Measurements from ENCODE around the gene SPART. TPM values are rescaled to one million over a fixed set of nuclear protein-coding genes. Genes with fewer than 3 reads are reported as not detected.

The SPART gene
- total RNA-seq, 2 donors from 2014 or later = 49.1 to 53.9 TPM

DNA sequence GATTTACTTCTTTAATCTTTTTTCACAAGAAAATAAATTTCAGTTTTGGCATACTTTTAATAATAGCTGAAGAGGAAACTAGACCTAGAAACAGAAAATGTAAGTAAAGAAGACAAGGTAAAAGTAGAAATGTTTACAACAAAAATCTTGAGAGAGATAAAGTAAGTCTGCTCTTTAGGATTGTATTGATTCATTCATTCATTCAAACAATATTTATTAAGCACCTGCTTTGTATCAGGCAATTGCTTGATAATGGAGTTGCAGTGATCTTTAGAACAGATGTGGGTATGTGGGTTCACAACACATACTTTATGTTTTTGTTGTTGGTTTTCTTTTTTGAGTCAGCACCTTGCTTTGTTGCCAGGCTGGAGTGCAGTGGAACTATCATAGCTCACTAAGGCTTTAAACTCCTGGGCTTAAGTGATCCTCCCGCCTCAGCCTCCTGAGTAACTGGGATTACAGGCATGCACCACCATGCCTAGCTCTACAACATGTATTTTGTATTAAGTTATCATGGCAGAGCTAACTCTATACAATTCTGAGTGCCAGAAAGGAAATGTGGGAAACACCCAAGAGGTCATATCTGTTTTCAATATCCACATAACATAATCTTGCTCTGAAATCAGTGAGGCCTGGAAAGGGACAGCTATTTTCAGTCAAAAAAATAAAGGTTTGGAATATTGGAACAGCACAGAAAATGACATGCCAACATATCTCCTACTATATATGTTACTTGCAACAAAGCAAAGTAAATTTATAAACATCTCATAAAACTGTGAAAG lies 8.8 kb upstream of the SPART start:
- DNase-seq = no peak
- Histone ChIP-seq H3K4me1 (ENCODE audit: control insufficient read depth, insufficient read depth, low read length) (peaks cover 4% of the 10 kb centered on the region), H3K27me3 (ENCODE audit: control insufficient read depth, insufficient read depth, low read length, poor library complexity, severe bottlenecking) (no peaks in the 10 kb centered on the region), H3K36me3 (ENCODE audit: control insufficient read depth, insufficient read depth, low read length) (no peaks in the 10 kb centered on the region), H3K9me3 (ENCODE audit: control insufficient read depth, low read length) (no peaks in the 10 kb centered on the region), H3K9ac (ENCODE audit: extremely low read depth, low read length, poor library complexity, severe bottlenecking) (no peak overlapping the region), H3K4me3 (ENCODE audit: low read length) (peak overlapping the region; percentile 31), H3K27ac (ENCODE audit: low read depth, low read length) (no peak overlapping the region)
- Mint-ChIP-seq H3K4me1 (peaks cover 3% of the 10 kb centered on the region), H3K27ac (no peak overlapping the region), H3K36me3 (ENCODE audit: low read depth) (peaks cover 22% of the 10 kb centered on the region), H3K4me3 (no peak overlapping the region), H3K9me3 (peaks cover 20% of the 10 kb centered on the region), H3K27me3 (ENCODE audit: insufficient read depth) (no peaks in the 10 kb centered on the region)
- 100% methylated on average over 1 of the region's 1 CpG for WGBS, 2 experiments (ENCODE audit: insufficient coverage in 1 of 2, insufficient read length in 1 of 2)
- TF ChIP-seq, protein P1, sequence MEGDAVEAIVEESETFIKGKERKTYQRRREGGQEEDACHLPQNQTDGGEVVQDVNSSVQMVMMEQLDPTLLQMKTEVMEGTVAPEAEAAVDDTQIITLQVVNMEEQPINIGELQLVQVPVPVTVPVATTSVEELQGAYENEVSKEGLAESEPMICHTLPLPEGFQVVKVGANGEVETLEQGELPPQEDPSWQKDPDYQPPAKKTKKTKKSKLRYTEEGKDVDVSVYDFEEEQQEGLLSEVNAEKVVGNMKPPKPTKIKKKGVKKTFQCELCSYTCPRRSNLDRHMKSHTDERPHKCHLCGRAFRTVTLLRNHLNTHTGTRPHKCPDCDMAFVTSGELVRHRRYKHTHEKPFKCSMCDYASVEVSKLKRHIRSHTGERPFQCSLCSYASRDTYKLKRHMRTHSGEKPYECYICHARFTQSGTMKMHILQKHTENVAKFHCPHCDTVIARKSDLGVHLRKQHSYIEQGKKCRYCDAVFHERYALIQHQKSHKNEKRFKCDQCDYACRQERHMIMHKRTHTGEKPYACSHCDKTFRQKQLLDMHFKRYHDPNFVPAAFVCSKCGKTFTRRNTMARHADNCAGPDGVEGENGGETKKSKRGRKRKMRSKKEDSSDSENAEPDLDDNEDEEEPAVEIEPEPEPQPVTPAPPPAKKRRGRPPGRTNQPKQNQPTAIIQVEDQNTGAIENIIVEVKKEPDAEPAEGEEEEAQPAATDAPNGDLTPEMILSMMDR (conservative IDR thresholded peaks at IDR 0.05) = no peak

DNA sequence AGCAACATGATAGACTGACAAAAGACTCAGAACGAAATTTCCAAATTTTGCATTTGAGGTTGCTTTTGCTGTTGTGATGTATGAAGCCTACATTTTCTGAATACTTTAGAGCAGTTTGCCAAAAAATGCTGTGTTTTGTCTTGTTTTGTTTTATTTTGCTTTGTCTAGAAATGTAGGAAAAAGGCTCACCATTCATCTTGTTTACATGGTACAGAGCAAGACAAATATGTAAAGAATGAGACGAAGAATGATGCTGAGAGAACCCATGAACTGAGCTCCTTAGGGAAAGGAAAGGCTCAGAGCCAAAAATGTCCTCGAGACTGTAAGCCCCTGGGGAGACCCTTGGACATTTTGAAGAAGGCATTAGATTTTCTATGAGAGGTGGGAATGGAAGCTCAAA lies 6.8 kb upstream of the SPART start:
- H3K36me3 ChIP-seq (ENCODE audit: control insufficient read depth, insufficient read depth, low read length) = no peaks in the 10 kb centered on the region
- no peak for DNase-seq
- H3K9ac ChIP-seq (ENCODE audit: extremely low read depth, low read length, poor library complexity, severe bottlenecking) = no peak overlapping the region
- no peaks in the 10 kb centered on the region for H3K9me3 ChIP-seq (ENCODE audit: control insufficient read depth, low read length)
- H3K36me3 Mint-ChIP-seq (ENCODE audit: low read depth) = peaks cover 26% of the 10 kb centered on the region
- H3K27me3 ChIP-seq (ENCODE audit: control insufficient read depth, insufficient read depth, low read length, poor library complexity, severe bottlenecking) = no peaks in the 10 kb centered on the region
- H3K4me1 ChIP-seq (ENCODE audit: control insufficient read depth, insufficient read depth, low read length) = peaks cover 4% of the 10 kb centered on the region
- no peak overlapping the region for H3K4me3 Mint-ChIP-seq
- peaks cover 3% of the 10 kb centered on the region for H3K4me1 Mint-ChIP-seq
- WGBS, 2 experiments (ENCODE audit: insufficient coverage in 1 of 2, insufficient read length in 1 of 2) = 92 to 100% methylated on average over 2 to 3 of the region's 3 CpGs
- H3K27me3 Mint-ChIP-seq (ENCODE audit: insufficient read depth) = no peaks in the 10 kb centered on the region
- H3K4me3 ChIP-seq (ENCODE audit: low read length) = no peak overlapping the region
- no peak overlapping the region for H3K27ac Mint-ChIP-seq
- TF ChIP-seq, protein P1 (conservative IDR thresholded peaks at IDR 0.05) = no peak
- peaks cover 20% of the 10 kb centered on the region for H3K9me3 Mint-ChIP-seq
- H3K27ac ChIP-seq (ENCODE audit: low read depth, low read length) = no peak overlapping the region

DNA sequence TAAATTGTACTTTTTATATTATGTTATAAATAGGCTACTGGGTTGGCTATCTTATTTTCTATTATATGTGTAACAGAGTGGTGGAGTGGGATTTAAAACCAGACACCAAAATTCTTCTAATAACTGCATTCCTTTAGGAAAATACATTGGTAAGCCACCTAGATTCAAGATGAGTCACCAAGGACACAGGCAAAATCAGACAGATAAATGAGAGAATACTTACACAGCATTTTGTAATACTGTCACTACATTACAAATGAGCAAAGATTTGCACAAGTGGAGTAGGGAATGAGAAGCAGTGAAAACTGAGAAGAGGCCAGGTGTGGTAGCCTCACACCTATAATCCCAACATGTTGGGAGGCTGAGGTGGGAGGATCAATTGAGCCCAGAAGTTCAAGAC lies 6.2 kb upstream of the SPART start:
- peaks cover 20% of the 10 kb centered on the region for H3K9me3 Mint-ChIP-seq
- no peak overlapping the region for H3K4me3 Mint-ChIP-seq
- DNase-seq = no peak
- Histone ChIP-seq H3K36me3 (ENCODE audit: control insufficient read depth, insufficient read depth, low read length) (no peaks in the 10 kb centered on the region), H3K27me3 (ENCODE audit: control insufficient read depth, insufficient read depth, low read length, poor library complexity, severe bottlenecking) (no peaks in the 10 kb centered on the region), H3K27ac (ENCODE audit: low read depth, low read length) (no peak overlapping the region), H3K4me3 (ENCODE audit: low read length) (no peak overlapping the region), H3K4me1 (ENCODE audit: control insufficient read depth, insufficient read depth, low read length) (peaks cover 4% of the 10 kb centered on the region), H3K9me3 (ENCODE audit: control insufficient read depth, low read length) (no peaks in the 10 kb centered on the region), H3K9ac (ENCODE audit: extremely low read depth, low read length, poor library complexity, severe bottlenecking) (no peak overlapping the region)
- TF ChIP-seq, protein P1 (conservative IDR thresholded peaks at IDR 0.05) = no peak
- H3K36me3 Mint-ChIP-seq (ENCODE audit: low read depth) = peaks cover 26% of the 10 kb centered on the region
- H3K4me1 Mint-ChIP-seq = peaks cover 3% of the 10 kb centered on the region
- H3K27ac Mint-ChIP-seq = no peak overlapping the region
- no peaks in the 10 kb centered on the region for H3K27me3 Mint-ChIP-seq (ENCODE audit: insufficient read depth)

Data from endodermal cell (in vitro differentiated cells).